ENCODE results near the gene RBM18. TPM values are rescaled to one million over a fixed set of nuclear protein-coding genes. Genes with fewer than 3 reads are reported as not detected.

RBM18 gene
- total RNA-seq, 2 donors from 2014 or later: 4.6 to 5.4 TPM

DNA sequence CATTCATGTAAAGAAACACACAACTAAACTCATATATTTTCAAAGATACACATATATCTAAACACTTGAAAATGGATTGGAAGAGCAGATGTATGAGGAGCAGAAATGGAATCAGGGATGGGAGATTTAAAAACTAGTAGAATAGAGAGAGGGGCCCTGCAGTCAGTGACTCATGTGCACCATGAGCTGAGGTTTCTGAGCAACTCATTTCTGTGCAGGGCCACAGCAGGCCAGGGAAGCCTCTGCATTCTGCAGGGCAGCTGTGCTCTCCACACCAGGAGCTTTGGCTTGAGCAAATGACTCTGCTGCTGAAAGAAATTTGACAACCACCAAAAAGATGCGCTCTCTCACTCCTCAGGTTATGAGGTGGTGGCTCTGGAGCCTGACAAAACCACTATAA is 63.0 kb downstream of the RBM18 start:
- Histone ChIP-seq H3K36me3 (replicated peaks in 1 of 2; ENCODE audit: insufficient read depth in 1 of 2, low read depth in 2 of 2) (no peaks in the 10 kb centered on the region), H3K9me3 (no peaks in the 10 kb centered on the region), H3K27me3 (no peaks in the 10 kb centered on the region), H3K4me1 (no peaks in the 10 kb centered on the region), H3K27ac (no peak overlapping the region), H3K4me3 (no peak overlapping the region)
- DNase-seq (no peak), ATAC-seq (no peak)
- intact Hi-C loops (cut with DNase I): no loop called here
- TF ChIP-seq, protein P1, sequence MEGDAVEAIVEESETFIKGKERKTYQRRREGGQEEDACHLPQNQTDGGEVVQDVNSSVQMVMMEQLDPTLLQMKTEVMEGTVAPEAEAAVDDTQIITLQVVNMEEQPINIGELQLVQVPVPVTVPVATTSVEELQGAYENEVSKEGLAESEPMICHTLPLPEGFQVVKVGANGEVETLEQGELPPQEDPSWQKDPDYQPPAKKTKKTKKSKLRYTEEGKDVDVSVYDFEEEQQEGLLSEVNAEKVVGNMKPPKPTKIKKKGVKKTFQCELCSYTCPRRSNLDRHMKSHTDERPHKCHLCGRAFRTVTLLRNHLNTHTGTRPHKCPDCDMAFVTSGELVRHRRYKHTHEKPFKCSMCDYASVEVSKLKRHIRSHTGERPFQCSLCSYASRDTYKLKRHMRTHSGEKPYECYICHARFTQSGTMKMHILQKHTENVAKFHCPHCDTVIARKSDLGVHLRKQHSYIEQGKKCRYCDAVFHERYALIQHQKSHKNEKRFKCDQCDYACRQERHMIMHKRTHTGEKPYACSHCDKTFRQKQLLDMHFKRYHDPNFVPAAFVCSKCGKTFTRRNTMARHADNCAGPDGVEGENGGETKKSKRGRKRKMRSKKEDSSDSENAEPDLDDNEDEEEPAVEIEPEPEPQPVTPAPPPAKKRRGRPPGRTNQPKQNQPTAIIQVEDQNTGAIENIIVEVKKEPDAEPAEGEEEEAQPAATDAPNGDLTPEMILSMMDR (IDR thresholded peaks at IDR 0.05): no peak
- no peak for TF ChIP-seq POLR2A (IDR thresholded peaks at IDR 0.05)
- 91 to 93% methylated on average over 1 of the region's 1 CpG for WGBS, 2 donors

DNA sequence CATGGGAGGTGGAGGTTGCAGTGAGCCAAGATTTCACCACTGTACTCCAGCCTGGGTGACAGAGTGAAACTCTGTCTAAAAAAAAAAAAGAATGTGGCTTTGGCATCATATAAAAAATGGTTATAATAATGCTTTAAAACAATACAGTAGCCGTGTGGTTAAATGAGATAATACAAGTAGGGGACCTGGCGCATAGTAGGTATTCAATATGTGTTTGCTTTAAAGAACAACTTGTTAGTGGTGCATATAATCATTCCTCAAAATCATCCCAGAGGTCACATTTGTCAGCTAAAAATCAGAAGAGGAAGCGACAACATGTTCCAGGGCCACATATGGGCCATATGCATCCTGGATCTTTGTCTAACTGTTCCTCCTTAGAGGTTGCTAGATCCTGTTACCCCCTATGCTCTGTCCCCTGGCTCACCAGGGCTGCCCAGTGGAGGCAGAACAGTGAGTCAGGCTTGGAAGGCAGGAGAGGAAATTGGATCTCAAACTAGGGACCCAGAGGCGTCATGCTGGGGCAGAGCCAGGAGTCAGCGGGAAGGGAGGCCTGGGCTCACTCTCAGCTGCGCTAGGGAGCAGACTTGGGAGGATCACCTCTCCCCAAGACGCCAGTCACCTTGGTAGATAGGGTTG is 63.6 kb downstream of the RBM18 start:
- no peaks in the 10 kb centered on the region for H3K36me3 ChIP-seq (replicated peaks in 1 of 2; ENCODE audit: insufficient read depth in 1 of 2, low read depth in 2 of 2)
- H3K27ac ChIP-seq: no peak overlapping the region
- H3K4me1 ChIP-seq: no peaks in the 10 kb centered on the region
- H3K4me3 ChIP-seq: no peak overlapping the region
- TF ChIP-seq, protein P1 (IDR thresholded peaks at IDR 0.05): no peak
- no peak for TF ChIP-seq POLR2A (IDR thresholded peaks at IDR 0.05)
- intact Hi-C loops (cut with DNase I): no loop called here
- 75 to 89% methylated on average over 7 of the region's 7 CpGs for WGBS, 2 donors
- DNase-seq: no peak
- no peak for ATAC-seq
- no peaks in the 10 kb centered on the region for H3K9me3 ChIP-seq
- H3K27me3 ChIP-seq: no peaks in the 10 kb centered on the region

DNA sequence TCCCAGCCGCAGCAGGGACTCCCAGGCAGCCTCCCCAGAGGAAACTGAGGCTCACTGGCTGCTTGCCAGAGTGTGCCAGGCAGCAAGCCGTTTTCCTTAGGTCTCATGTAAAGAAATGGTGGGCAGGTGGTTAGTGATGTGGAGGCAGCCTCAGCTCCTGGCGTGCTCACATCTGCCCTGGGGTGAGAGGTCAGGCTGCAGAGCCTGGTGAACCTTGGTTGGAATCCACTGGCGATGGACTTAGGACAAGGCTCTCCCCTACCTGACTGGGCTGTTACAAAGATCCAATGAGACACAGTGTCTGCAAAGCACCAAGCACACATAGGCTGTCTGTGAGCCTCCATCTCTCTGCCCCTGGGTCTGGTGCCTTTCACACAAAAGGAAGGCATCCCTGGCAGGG is 66.8 kb downstream of the RBM18 start:
- no peaks in the 10 kb centered on the region for H3K4me1 ChIP-seq
- no peak for DNase-seq
- intact Hi-C loops (cut with DNase I): no loop called here
- H3K9me3 ChIP-seq: no peaks in the 10 kb centered on the region
- no peak for ATAC-seq
- 40 to 57% methylated on average over 4 of the region's 4 CpGs for WGBS, 2 donors
- H3K36me3 ChIP-seq (replicated peaks in 1 of 2; ENCODE audit: insufficient read depth in 1 of 2, low read depth in 2 of 2): no peaks in the 10 kb centered on the region
- TF ChIP-seq POLR2A (IDR thresholded peaks at IDR 0.05): no peak
- TF ChIP-seq, protein P1 (IDR thresholded peaks at IDR 0.05): no peak
- no peak overlapping the region for H3K27ac ChIP-seq
- H3K4me3 ChIP-seq: no peak overlapping the region
- no peaks in the 10 kb centered on the region for H3K27me3 ChIP-seq

DNA sequence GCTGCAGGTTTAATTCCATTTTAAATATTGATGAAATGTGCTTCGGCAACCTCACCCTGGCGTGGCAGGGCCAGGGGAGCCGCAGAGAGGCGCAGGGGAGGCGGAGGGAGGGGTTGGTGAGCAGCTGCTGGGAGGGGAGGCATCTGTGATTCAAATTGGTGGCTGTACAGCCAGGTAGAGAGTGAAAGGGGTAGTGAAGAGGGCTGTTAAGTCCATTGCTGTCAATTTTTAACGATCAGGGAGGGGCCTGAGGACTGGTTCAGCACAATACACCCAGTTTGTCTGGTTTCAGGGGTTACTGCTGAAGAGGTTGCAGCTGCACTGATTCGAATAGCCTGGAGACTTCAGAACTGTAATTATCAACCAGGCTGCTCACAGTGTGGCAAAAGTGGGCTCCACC is 67.2 kb downstream of the RBM18 start:
- Histone ChIP-seq H3K36me3 (replicated peaks in 1 of 2; ENCODE audit: insufficient read depth in 1 of 2, low read depth in 2 of 2) (no peaks in the 10 kb centered on the region), H3K27ac (no peak overlapping the region), H3K27me3 (no peaks in the 10 kb centered on the region), H3K9me3 (no peaks in the 10 kb centered on the region), H3K4me1 (no peaks in the 10 kb centered on the region), H3K4me3 (no peak overlapping the region)
- DNase-seq (no peak), ATAC-seq (no peak)
- TF ChIP-seq, protein P1 (IDR thresholded peaks at IDR 0.05): no peak
- no peak for TF ChIP-seq POLR2A (IDR thresholded peaks at IDR 0.05)
- WGBS, 2 donors: 29 to 47% methylated on average over 7 of the region's 7 CpGs
- intact Hi-C loops (cut with DNase I): no loop called here

DNA sequence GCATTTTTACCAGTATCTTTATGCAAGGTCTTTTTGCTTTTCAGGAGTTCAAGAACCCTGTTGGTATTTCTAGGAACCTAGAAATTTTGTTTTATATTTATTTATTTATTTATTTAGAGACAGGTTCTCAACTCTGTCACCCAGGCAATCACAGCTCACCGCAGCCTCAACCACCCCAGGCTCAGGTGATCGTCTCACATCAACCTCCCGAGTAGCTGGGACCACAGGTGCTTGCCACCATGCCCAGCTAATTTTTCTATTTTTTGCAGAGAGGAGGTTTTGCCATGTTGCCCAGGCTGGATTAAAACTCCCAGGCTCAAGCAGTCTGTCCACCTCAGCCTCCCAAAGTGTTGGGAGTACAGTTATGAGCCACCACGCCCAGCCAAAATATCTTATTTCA is 68.8 kb downstream of the RBM18 start:
- H3K9me3 ChIP-seq: no peaks in the 10 kb centered on the region
- ATAC-seq (no peak), DNase-seq (no peak)
- H3K27ac ChIP-seq: no peak overlapping the region
- intact Hi-C loops (cut with DNase I): no loop called here
- no peaks in the 10 kb centered on the region for H3K27me3 ChIP-seq
- no peaks in the 10 kb centered on the region for H3K4me1 ChIP-seq
- 90 to 91% methylated on average over 4 of the region's 4 CpGs for WGBS, 2 donors
- TF ChIP-seq POLR2A (IDR thresholded peaks at IDR 0.05): no peak
- TF ChIP-seq, protein P1 (IDR thresholded peaks at IDR 0.05): no peak
- H3K4me3 ChIP-seq: no peak overlapping the region
- H3K36me3 ChIP-seq (replicated peaks in 1 of 2; ENCODE audit: insufficient read depth in 1 of 2, low read depth in 2 of 2): no peaks in the 10 kb centered on the region
